Measurements from ENCODE around the gene DOCK7. TPM values are rescaled to one million over a fixed set of nuclear protein-coding genes. Genes with fewer than 3 reads are reported as not detected.
A peak's percentile ranks its signal among the peaks of the same experiment; 100 is the strongest.
"Not testable (repeated sequence)": the region's sequence is repeated elsewhere in the genome, so short reads cannot be mapped to it uniquely, and the experiment has no call there.

The DOCK7 gene, protein sequence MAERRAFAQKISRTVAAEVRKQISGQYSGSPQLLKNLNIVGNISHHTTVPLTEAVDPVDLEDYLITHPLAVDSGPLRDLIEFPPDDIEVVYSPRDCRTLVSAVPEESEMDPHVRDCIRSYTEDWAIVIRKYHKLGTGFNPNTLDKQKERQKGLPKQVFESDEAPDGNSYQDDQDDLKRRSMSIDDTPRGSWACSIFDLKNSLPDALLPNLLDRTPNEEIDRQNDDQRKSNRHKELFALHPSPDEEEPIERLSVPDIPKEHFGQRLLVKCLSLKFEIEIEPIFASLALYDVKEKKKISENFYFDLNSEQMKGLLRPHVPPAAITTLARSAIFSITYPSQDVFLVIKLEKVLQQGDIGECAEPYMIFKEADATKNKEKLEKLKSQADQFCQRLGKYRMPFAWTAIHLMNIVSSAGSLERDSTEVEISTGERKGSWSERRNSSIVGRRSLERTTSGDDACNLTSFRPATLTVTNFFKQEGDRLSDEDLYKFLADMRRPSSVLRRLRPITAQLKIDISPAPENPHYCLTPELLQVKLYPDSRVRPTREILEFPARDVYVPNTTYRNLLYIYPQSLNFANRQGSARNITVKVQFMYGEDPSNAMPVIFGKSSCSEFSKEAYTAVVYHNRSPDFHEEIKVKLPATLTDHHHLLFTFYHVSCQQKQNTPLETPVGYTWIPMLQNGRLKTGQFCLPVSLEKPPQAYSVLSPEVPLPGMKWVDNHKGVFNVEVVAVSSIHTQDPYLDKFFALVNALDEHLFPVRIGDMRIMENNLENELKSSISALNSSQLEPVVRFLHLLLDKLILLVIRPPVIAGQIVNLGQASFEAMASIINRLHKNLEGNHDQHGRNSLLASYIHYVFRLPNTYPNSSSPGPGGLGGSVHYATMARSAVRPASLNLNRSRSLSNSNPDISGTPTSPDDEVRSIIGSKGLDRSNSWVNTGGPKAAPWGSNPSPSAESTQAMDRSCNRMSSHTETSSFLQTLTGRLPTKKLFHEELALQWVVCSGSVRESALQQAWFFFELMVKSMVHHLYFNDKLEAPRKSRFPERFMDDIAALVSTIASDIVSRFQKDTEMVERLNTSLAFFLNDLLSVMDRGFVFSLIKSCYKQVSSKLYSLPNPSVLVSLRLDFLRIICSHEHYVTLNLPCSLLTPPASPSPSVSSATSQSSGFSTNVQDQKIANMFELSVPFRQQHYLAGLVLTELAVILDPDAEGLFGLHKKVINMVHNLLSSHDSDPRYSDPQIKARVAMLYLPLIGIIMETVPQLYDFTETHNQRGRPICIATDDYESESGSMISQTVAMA (N-terminal part only)
- total RNA-seq: 10 to 100 TPM; 12.7 to 13.9 TPM

DNA sequence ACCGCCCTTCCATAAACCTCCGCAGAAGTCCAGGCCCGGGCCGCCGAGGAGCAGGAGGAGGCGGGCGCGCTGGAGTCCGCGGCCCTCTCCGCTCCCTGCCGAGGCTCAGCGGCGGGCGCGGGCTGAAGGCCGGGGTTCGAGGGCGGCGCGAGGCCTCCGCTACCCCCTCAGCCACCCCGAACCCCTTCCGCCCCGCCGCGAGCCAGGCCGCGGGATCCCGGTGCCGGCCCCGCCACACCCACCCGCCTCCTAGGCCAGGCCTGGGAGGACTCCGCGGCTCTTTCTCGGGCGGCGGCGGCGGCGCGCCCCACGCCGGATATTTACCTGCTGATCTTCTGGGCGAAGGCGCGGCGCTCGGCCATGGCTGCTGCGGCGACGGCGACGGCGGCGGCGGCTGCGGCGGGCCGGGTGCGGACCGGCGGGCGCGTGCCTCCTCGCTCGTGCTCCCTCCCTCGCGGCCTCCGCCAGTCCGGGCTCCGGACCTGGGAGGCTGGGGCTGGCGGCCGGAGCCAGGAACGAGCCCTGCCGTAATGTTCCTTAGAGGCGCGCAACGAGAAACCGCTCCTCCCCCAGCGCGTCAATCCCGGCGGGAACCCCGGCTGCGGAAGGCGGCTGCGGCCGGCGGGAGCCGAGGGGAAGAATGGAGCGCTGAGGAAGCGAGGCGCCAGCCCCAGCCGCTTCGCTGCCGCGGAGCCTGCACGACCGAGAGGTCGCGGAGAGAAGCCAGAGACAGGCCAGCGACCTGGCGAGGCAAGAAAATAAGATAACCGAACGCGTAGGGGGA lies at the start of gene DOCK7:
Gene DOCK7 (minus strand): TSS at position 484 of the 784 bp plus-strand sequence. CDS start 122 bp downstream, at position 362.
- Mint-ChIP-seq H3K4me3 (peak within 1 kb of the TSS; percentile 88), H3K4me1 (peaks cover 26% of the 10 kb centered on the region), H3K9me3 (no peaks in the 10 kb centered on the region)

DNA sequence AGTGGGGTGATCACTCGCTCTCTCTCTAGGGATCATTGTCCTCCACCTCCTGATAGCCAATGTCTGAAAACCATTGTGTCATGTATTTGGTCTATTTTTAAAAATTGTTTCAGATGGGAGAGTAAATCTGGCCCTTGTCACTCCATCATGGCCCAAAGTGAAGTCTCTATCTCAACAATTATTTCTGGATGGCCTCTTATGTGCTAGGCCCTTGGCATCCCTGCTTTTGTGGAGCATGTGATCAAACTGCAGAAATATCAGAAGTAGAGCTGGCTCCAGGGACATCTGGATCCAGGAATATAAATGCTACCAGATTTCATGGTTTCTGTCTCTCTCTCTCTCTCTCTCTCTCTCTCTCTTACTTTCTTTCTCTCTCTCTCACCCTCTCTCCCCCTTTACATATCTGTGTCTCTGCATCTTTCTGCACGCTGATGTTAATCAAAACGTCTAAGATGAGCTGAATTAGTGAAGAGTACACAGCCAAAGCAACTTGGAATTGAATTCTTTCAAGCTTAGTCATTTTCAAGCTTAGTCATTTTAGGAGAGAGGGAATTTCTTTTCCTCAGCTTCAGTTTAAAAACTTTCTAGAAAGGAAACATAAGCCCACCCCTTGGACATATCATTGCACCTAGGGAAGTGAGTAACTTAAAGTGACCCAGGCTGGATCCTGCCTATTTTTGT lies 47.4 kb upstream of the DOCK7 start:
- H3K27ac Mint-ChIP-seq: no peak overlapping the region
- H3K4me3 Mint-ChIP-seq: no peak overlapping the region
- H3K4me1 Mint-ChIP-seq: no peaks in the 10 kb centered on the region
- peaks cover 13% of the 10 kb centered on the region for H3K27me3 Mint-ChIP-seq
- H3K36me3 Mint-ChIP-seq: no peaks in the 10 kb centered on the region
- DNase-seq: no peak
- no peaks in the 10 kb centered on the region for H3K9me3 Mint-ChIP-seq

More for the DNA sequence above, at the start of gene DOCK7:
- peak within 1 kb of the TSS; percentile 72 for H3K27ac Mint-ChIP-seq
- DNase-seq: peak; percentile 59
- no peaks in the 10 kb centered on the region for H3K36me3 Mint-ChIP-seq
- no peaks in the 10 kb centered on the region for H3K27me3 Mint-ChIP-seq

DNA sequence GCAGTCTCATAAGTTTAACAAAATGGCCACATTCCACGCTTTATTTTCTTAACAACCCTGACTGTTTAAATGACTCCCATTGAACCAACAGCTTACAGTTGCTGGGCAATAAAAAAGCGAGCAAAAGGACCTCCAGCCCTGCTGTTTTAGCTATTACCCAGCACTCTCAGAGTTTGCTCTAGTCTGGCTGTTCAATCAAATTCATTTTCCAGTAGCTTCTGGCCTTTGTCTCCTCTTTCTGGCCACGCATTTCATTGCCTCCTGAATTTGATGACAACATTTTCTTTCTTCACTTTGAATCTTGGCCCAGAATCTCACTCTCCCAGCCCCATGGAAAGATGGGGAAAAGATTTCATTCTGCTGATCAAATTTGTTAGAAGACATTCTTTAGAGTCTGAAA lies 44.1 kb upstream of the DOCK7 start:
- no peak for DNase-seq
- H3K4me1 Mint-ChIP-seq: no peaks in the 10 kb centered on the region
- no peaks in the 10 kb centered on the region for H3K9me3 Mint-ChIP-seq
- H3K27ac Mint-ChIP-seq: no peak overlapping the region
- H3K4me3 Mint-ChIP-seq: no peak overlapping the region
- no peaks in the 10 kb centered on the region for H3K36me3 Mint-ChIP-seq
- H3K27me3 Mint-ChIP-seq: peaks cover 4% of the 10 kb centered on the region

DNA sequence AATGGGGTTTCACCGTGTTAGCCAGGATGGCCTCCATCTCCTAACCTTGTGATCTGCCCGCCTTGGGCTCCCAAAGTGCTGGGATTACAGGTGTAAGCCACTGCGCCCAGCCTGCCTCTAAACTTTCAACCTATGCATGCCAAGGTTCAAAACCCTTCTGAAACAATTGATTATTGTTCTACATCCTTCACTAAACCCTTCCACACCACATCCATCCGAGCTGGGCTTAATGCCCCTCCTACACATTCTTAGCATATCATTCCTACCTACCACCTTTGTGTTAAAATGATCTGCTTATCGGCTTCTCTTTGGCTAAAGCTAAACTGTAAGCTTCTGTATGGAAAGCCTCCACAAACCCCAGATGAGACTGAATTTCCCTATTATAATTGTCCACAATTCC lies 40.8 kb upstream of the DOCK7 start:
- no peaks in the 10 kb centered on the region for H3K9me3 Mint-ChIP-seq
- H3K27ac Mint-ChIP-seq: no peak overlapping the region
- no peaks in the 10 kb centered on the region for H3K36me3 Mint-ChIP-seq
- peaks cover 4% of the 10 kb centered on the region for H3K27me3 Mint-ChIP-seq
- H3K4me1 Mint-ChIP-seq: peaks cover 5% of the 10 kb centered on the region
- H3K4me3 Mint-ChIP-seq: no peak overlapping the region
- no peak for DNase-seq

DNA sequence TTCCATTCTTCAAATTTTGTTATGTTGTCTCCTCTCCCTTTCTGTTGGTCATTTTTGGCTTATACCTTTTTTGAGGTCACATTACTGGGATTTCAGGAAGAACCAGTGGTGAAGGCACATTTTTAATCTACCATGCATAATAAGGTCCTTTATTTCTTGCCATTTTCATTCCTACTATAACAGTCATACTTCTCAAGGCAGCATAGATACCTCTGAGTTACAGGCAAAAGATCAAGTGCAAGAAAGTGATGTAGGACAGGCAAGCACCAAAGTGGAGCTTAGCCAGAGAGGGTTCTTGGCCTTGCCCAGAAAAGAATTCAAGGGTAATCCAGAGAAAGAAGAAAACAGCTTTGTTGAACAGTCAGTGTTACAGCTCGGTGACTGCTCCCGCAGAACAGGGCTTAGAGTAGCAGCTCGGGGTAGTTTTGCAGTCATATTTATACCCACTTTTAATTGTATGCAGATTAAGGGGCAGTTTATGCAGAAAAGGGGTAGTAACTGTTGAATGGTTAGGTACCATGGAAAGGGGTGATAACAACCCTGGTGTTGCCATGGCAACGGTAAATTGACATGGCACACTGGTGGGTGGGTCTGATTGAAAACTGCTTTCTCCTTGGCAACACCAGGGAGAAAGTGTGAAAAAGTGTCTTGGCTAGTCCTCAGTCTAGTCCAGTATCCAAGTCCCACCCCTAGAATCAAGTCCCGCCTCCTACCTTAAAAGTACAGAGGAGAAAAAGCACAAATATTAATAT lies 39.6 kb upstream of the DOCK7 start:
- no peaks in the 10 kb centered on the region for H3K9me3 Mint-ChIP-seq
- peaks cover 5% of the 10 kb centered on the region for H3K4me1 Mint-ChIP-seq
- no peak overlapping the region for H3K4me3 Mint-ChIP-seq
- no peak overlapping the region for H3K27ac Mint-ChIP-seq
- no peaks in the 10 kb centered on the region for H3K36me3 Mint-ChIP-seq
- H3K27me3 Mint-ChIP-seq: peaks cover 4% of the 10 kb centered on the region
- DNase-seq: no peak

DNA sequence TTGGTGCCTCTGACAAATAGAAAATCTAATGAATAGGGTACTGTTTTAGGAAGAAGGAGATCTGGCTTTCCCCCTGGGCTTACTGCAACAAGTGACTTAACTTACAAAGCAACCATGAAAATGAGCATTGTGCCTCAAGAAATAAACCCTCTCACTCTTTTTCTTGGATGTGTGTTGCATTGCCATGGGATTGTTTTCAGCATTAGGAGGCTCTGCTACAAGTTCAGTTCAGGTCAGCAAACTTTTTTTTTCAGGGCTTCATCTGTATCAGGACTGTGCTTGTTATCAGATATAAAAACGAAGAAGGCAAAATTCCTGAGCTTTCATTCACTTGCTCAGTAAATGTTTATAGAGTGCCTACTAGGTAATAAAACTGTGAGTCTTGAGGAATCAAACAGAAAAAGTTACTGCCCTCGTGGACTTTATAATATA lies 37.8 kb upstream of the DOCK7 start:
- H3K27ac Mint-ChIP-seq: no peak overlapping the region
- H3K4me1 Mint-ChIP-seq: peaks cover 5% of the 10 kb centered on the region
- peaks cover 4% of the 10 kb centered on the region for H3K27me3 Mint-ChIP-seq
- no peak overlapping the region for H3K4me3 Mint-ChIP-seq
- DNase-seq: no peak
- H3K9me3 Mint-ChIP-seq: no peaks in the 10 kb centered on the region
- no peaks in the 10 kb centered on the region for H3K36me3 Mint-ChIP-seq

DNA sequence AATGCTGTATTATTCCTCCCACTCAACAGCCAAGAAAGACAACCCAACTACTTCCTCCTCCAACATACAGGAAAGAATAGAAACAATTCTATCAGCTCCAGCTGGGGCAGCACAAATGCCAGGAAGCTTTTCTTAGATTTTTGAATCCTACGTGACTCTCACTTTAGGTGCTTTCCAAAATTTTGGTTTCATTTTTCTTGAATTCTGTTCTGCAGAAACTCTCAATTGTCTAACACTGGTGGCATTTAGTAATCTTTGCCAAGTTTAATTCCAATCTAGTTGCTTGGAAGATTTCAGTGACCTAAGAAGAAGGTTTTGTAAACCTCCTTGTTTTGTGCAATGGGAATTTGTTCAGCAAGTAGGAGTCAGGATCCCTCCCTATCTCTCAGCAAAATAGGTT lies 37.1 kb upstream of the DOCK7 start:
- H3K4me1 Mint-ChIP-seq: peaks cover 5% of the 10 kb centered on the region
- no peak for DNase-seq
- H3K4me3 Mint-ChIP-seq: no peak overlapping the region
- H3K27ac Mint-ChIP-seq: peak overlapping the region; percentile 59
- no peaks in the 10 kb centered on the region for H3K36me3 Mint-ChIP-seq
- peaks cover 4% of the 10 kb centered on the region for H3K27me3 Mint-ChIP-seq
- H3K9me3 Mint-ChIP-seq: no peaks in the 10 kb centered on the region

DNA sequence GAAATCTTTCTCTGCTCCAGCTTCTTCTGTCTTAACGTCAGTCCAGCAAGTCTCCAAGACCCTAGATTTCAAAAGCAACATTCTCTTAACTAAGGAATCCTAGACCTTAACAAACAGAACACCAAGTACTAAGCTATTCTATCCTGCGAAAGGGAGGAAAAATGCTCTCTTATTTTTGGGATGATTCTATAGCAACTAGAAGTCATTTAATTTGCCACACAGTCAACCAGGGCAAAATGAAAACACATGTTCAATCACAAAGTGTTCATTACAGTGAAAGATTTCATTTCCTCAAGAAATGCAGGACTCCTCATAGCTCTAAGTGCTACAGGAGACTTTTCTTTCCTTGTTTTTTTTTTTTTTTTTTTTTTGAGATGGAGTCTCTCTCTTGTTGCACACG lies 36.2 kb upstream of the DOCK7 start:
- no peak overlapping the region for H3K27ac Mint-ChIP-seq
- H3K9me3 Mint-ChIP-seq: no peaks in the 10 kb centered on the region
- H3K4me1 Mint-ChIP-seq: peaks cover 5% of the 10 kb centered on the region
- no peaks in the 10 kb centered on the region for H3K36me3 Mint-ChIP-seq
- no peak overlapping the region for H3K4me3 Mint-ChIP-seq
- DNase-seq: no peak
- H3K27me3 Mint-ChIP-seq: peaks cover 4% of the 10 kb centered on the region

DNA sequence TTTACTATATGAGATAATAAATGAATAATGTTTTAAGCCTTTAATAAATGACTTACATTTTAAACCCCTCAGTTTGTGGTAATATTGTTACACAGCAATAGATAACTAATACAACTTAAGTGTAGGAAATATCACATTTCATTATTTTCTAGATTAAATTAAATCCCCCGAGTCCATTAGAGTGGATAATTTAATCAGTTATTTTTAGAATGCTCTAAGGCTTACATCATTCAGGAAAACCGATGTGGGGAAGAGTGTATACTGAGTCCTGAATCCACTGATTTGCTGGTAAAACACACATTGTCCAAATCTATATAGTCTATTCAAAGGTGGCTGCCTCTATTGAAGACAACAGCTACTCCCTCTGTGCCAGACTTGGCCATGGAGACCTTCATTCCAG lies 35.7 kb upstream of the DOCK7 start:
- no peak for DNase-seq
- Mint-ChIP-seq H3K9me3 (no peaks in the 10 kb centered on the region), H3K4me3 (no peak overlapping the region), H3K36me3 (no peaks in the 10 kb centered on the region), H3K27me3 (peaks cover 7% of the 10 kb centered on the region), H3K4me1 (peaks cover 5% of the 10 kb centered on the region), H3K27ac (no peak overlapping the region)

DNA sequence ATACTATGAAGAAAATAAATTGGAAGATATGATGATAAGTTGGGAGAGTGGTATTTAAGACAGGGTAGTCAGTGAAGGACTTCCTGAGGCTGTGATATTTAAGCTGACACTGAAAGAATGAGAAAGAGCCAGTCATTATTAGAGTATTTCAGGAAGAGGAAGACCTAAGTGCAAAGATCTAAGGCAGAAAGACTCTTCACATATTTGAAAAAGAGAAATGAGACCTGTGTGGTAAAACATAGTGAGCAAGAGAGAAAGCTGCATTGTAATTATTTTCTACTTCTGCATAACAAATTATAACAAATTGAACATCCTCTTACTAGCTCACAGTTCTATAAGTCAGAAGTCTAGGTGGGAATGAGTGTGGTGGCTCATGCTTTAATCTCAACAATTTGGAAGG lies 34.6 kb upstream of the DOCK7 start:
- Mint-ChIP-seq H3K36me3 (no peaks in the 10 kb centered on the region), H3K9me3 (no peaks in the 10 kb centered on the region), H3K4me1 (peaks cover 5% of the 10 kb centered on the region), H3K4me3 (no peak overlapping the region), H3K27ac (no peak overlapping the region), H3K27me3 (peaks cover 4% of the 10 kb centered on the region)
- no peak for DNase-seq

DNA sequence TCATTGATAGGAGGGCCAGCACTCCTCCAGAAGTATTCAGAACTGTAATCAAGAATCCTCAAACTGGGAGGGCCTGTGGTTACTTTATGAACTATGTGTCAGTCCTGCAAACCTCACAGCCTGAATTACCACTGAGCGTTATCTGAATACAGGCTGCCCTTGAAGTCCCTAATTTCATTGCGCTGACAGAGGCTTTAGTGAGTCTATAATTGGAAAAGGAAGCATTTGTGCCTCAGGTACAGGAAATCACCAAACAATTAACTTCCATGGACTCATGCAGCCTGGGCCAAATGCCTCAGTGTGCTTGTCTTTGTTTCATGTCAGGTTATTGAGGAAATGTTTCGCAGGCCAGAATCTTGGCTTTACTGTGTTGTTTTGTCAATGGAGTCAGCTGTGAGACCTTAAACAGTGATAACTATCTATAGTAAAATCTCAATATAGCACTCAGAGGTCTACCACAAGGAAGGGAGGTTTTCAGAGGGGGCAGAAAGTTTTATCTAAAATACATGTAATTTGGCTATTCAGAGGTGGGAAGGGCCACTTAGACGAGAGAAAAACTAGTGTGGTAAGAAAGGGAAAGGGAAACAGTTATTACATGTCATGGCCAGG lies 32.9 kb upstream of the DOCK7 start:
- Mint-ChIP-seq H3K9me3 (no peaks in the 10 kb centered on the region), H3K4me3 (no peak overlapping the region), H3K27ac (no peak overlapping the region), H3K36me3 (no peaks in the 10 kb centered on the region), H3K27me3 (peaks cover 3% of the 10 kb centered on the region), H3K4me1 (peaks cover 5% of the 10 kb centered on the region)
- DNase-seq: no peak

DNA sequence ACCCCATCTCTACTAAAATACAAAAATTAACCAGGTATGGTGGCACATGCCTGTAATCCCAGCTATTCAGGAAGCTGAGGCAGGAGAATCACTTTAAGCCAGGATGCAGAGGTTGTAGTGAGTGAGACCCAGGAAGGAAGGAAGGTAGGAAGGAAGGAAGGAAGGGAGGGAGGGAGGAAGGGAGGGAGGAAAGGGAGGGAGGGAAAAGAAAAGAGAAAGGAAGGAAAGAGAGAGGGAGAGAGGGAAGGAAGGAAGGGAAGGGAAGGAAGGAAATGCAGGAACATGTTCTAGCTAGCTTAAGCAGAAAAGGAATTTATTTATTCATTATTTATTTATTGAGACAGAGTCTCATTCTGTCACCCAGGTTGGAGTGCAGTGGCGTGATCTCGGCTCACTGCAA lies 30.2 kb upstream of the DOCK7 start:
- H3K4me3 Mint-ChIP-seq, H3K36me3 Mint-ChIP-seq, H3K27me3 Mint-ChIP-seq, H3K4me1 Mint-ChIP-seq, H3K9me3 Mint-ChIP-seq, H3K27ac Mint-ChIP-seq, DNase-seq: not testable (repeated sequence)

DNA sequence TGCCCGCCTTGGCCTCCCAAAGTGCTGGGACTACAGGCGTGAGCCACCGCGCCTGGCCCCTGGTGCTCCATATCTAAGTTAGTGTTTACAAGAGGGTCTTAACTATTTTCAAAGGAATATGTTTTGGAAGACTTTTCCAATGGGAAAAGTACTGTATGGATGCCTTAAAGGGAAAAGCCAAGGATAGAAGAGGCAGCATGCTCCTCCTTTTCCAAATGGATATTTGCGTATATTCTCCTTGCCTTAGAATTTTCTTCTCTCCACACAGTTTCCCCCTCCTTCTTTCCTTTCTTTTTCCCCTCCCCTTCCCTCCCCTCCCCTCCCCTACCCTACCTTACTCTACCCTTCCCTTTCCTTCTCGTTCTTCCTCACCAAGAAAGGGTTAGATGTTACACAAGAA lies 29.3 kb upstream of the DOCK7 start:
- no peak for DNase-seq
- no peaks in the 10 kb centered on the region for H3K4me1 Mint-ChIP-seq
- H3K36me3 Mint-ChIP-seq: no peaks in the 10 kb centered on the region
- H3K27ac Mint-ChIP-seq: no peak overlapping the region
- peaks cover 3% of the 10 kb centered on the region for H3K27me3 Mint-ChIP-seq
- H3K4me3 Mint-ChIP-seq: no peak overlapping the region
- no peaks in the 10 kb centered on the region for H3K9me3 Mint-ChIP-seq

Data from activated naive CD8-positive, alpha-beta T cell treated with anti-CD3 and anti-CD28 coated beads for 36 hours (primary cell).